Measurements from ENCODE around the gene PTPN2.

PTPN2 gene

GRCh38 chr18:12825230-12825629, 58.8 kb downstream of the PTPN2 start:
- no peak for TF ChIP-seq CTCF (IDR thresholded peaks at IDR 0.05; ENCODE audit: low read depth, low read length)
- H3K4me3 ChIP-seq (ENCODE audit: low read depth, low read length): no peak overlapping the region
- H3K9me3 ChIP-seq: no peaks in the 10 kb centered on the region
- no peaks in the 10 kb centered on the region for H3K36me3 ChIP-seq
- H3K4me1 ChIP-seq: no peaks in the 10 kb centered on the region
- DNase-seq: no peak
- H3K27me3 ChIP-seq: no peaks in the 10 kb centered on the region

- no peak overlapping the region for H3K4me3 ChIP-seq (ENCODE audit: low read depth, low read length)
- H3K9me3 ChIP-seq: no peaks in the 10 kb centered on the region
- no peaks in the 10 kb centered on the region for H3K36me3 ChIP-seq
- no peak for DNase-seq
- no peak for TF ChIP-seq CTCF (IDR thresholded peaks at IDR 0.05; ENCODE audit: low read depth, low read length)
- H3K4me1 ChIP-seq: no peaks in the 10 kb centered on the region
- no peaks in the 10 kb centered on the region for H3K27me3 ChIP-seq
Observed at GRCh38 chr18:12823892-12824291, 60.1 kb downstream of the PTPN2 start.

- TF ChIP-seq CTCF (IDR thresholded peaks at IDR 0.05; ENCODE audit: low read depth, low read length): no peak
- Histone ChIP-seq H3K9me3 (no peaks in the 10 kb centered on the region), H3K36me3 (no peaks in the 10 kb centered on the region), H3K27me3 (no peaks in the 10 kb centered on the region), H3K4me3 (ENCODE audit: low read depth, low read length) (no peak overlapping the region), H3K4me1 (no peaks in the 10 kb centered on the region)
- no peak for DNase-seq
Observed at GRCh38 chr18:12821408-12821807, 62.6 kb downstream of the PTPN2 start.

- Histone ChIP-seq H3K4me1 (no peaks in the 10 kb centered on the region), H3K36me3 (no peaks in the 10 kb centered on the region), H3K27me3 (no peaks in the 10 kb centered on the region), H3K9me3 (no peaks in the 10 kb centered on the region), H3K4me3 (ENCODE audit: low read depth, low read length) (no peak overlapping the region)
- TF ChIP-seq CTCF (IDR thresholded peaks at IDR 0.05; ENCODE audit: low read depth, low read length): no peak
- DNase-seq: no peak
Observed at GRCh38 chr18:12820506-12820905, 63.5 kb downstream of the PTPN2 start.

GRCh38 chr18:12819841-12820240, 64.2 kb downstream of the PTPN2 start:
- no peak for DNase-seq
- H3K4me3 ChIP-seq (ENCODE audit: low read depth, low read length): no peak overlapping the region
- TF ChIP-seq CTCF (IDR thresholded peaks at IDR 0.05; ENCODE audit: low read depth, low read length): no peak
- no peaks in the 10 kb centered on the region for H3K36me3 ChIP-seq
- no peaks in the 10 kb centered on the region for H3K4me1 ChIP-seq
- no peaks in the 10 kb centered on the region for H3K9me3 ChIP-seq
- no peaks in the 10 kb centered on the region for H3K27me3 ChIP-seq

GRCh38 chr18:12819322-12819721, 64.7 kb downstream of the PTPN2 start:
- TF ChIP-seq CTCF (IDR thresholded peaks at IDR 0.05; ENCODE audit: low read depth, low read length): no peak
- Histone ChIP-seq H3K4me3 (ENCODE audit: low read depth, low read length) (no peak overlapping the region), H3K4me1 (no peaks in the 10 kb centered on the region), H3K36me3 (no peaks in the 10 kb centered on the region), H3K9me3 (no peaks in the 10 kb centered on the region), H3K27me3 (no peaks in the 10 kb centered on the region)
- no peak for DNase-seq
